ENCODE data around the gene CCDC88A. TPM values are rescaled to one million over a fixed set of nuclear protein-coding genes. Genes with fewer than 3 reads are reported as not detected.

CCDC88A gene
- total and polyA plus RNA-seq, 7 donors, result 5.4 to 72.8 (median 33.8) TPM

GRCh38 chr2:55345064-55345463 is 74.6 kb downstream of the CCDC88A start:
- WGBS, 2 donors, result 95 to 96% methylated on average over 4 of the region's 4 CpGs
- no peaks in the 10 kb centered on the region for H3K27me3 ChIP-seq
- TF ChIP-seq POLR2AphosphoS5 (IDR thresholded peaks at IDR 0.05), result no peak
- TF ChIP-seq EP300 (IDR thresholded peaks at IDR 0.05), result no peak
- no peak for TF ChIP-seq CTCF (IDR thresholded peaks at IDR 0.05)
- TF ChIP-seq POLR2A (IDR thresholded peaks at IDR 0.05), result no peak
- H3K9me3 ChIP-seq, result no peaks in the 10 kb centered on the region
- H3K36me3 ChIP-seq, result peaks cover 0 to 46% (median 3%) of the 10 kb centered on the region in 4 donors
- no peak overlapping the region for H3K27ac ChIP-seq
- no peak for DNase-seq
- H3K4me1 ChIP-seq, result no peaks in the 10 kb centered on the region
- intact Hi-C loops (cut with DNase I), result no loop called here
- no peak overlapping the region for H3K4me3 ChIP-seq

DNA sequence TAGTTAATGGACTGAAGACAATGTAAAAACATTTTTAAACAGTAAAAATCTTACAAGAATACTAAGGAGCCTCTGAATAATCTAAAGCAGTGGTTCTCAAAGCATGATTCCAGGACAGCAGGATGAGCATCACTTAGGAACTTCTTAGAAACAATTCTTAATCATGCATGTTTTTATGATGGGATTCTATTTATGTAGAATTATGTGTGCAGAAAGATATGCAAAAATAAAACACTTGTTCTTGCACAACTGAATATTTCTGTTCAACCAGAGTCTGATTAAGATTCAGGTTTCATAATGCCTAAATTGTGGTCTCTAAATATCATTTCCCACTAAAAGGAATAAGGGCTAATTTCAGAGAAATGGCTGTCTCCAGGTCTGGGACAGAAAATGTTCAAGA is 81.4 kb downstream of the CCDC88A start:
- Histone ChIP-seq H3K4me1 (no peaks in the 10 kb centered on the region), H3K4me3 (no peak overlapping the region), H3K27me3 (no peaks in the 10 kb centered on the region), H3K27ac (no peak overlapping the region), H3K36me3 (peaks cover 0 to 31% (median 0%) of the 10 kb centered on the region in 4 donors), H3K9me3 (no peaks in the 10 kb centered on the region)
- intact Hi-C loops (cut with DNase I), result no loop called here
- no peak for DNase-seq
- TF ChIP-seq POLR2AphosphoS5 (IDR thresholded peaks at IDR 0.05) (no peak), CTCF (IDR thresholded peaks at IDR 0.05) (no peak), EP300 (IDR thresholded peaks at IDR 0.05) (no peak), POLR2A (IDR thresholded peaks at IDR 0.05) (no peak)

GRCh38 chr2:55334728-55335127 is 84.9 kb downstream of the CCDC88A start:
- TF ChIP-seq CTCF (IDR thresholded peaks at IDR 0.05) (no peak), POLR2AphosphoS5 (IDR thresholded peaks at IDR 0.05) (no peak), EP300 (IDR thresholded peaks at IDR 0.05) (no peak), POLR2A (IDR thresholded peaks at IDR 0.05) (no peak)
- Histone ChIP-seq H3K27ac (no peak overlapping the region), H3K27me3 (no peaks in the 10 kb centered on the region), H3K4me1 (peaks cover 0 to 2% (median 0%) of the 10 kb centered on the region in 4 donors), H3K4me3 (no peak overlapping the region), H3K36me3 (peaks cover 0 to 39% (median 0%) of the 10 kb centered on the region in 4 donors), H3K9me3 (no peaks in the 10 kb centered on the region)
- intact Hi-C loops (cut with DNase I), result no loop called here
- no peak for DNase-seq
- 94% methylated on average over 2 of the region's 2 CpGs for WGBS, 2 donors

DNA sequence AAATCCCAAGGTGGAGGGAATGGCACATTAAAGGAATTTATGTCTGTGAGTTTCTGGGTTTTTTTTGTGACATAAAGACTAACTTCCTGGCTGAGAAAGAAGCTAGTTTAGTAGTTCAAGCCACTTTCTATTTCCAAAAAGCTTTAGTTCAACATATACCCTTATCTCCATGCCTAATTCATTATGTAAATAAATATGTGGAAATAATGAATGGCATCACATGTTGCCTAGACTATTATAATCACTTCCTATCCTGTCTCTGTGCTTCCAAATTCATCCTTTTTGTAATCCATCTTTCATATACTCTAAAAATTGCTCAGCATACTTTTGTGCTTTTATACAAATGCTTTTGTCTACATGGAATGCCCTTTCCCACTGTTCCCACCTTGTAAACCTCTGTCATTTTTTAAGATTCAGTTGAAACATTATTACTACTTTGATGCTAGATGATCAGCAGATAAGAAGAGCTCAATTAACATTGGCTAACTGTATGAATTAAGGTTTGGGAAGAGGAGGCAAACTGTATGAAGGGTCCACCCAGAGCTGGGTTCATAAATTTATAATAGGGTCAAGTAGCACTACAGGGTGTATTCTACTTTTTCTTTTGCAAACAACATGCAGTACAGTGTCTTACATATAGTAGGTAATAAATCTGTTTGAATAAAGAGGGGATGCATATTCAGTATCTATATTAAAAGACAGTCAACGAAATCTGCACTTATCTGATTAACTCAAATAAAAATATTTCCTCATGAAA is 88.9 kb downstream of the CCDC88A start:
- H3K27me3 ChIP-seq, result no peaks in the 10 kb centered on the region
- no peak overlapping the region for H3K4me3 ChIP-seq
- peaks cover 0 to 2% (median 0%) of the 10 kb centered on the region in 4 donors for H3K4me1 ChIP-seq
- DNase-seq, result no peak
- TF ChIP-seq POLR2A (IDR thresholded peaks at IDR 0.05), result no peak
- 88 to 93% methylated on average over 1 of the region's 1 CpG for WGBS, 2 donors
- no peak overlapping the region for H3K27ac ChIP-seq
- H3K36me3 ChIP-seq, result peaks cover 0 to 47% (median 12%) of the 10 kb centered on the region in 4 donors
- H3K9me3 ChIP-seq, result no peaks in the 10 kb centered on the region
- intact Hi-C loops (cut with DNase I), result no loop called here

DNA sequence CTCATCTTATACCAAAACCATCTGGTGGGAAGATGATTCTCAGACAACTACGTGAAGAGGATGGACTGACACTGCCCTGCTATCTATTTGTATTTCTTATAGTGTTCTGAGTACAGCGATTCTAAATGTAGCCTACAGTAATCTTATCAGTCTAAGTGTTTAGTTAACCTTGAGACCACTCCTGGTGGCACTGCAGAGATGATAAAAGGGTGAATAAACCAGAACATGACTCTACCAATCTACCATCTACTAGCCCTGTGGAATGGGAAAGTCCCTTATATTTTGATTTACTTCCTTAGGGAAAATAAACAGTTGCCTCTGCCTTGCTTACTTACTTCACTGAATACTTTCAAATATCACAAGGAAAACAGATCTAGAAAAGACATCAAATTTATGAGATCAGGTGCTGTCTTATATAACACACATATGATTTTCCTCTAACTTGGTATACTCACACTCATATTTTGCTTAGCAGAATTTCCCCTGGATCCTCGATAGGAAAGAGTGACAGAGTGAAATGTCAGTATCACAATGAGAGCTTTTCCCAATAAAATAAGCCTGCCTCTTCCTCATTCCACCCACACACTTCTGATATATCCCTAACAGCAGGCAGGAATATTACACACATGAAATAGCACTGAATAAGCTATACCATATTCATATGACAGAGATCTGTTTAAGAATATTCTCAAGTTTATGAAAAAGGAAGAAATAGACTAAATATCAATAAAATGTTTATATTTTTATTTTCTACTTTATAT is 92.0 kb downstream of the CCDC88A start:
- TF ChIP-seq POLR2A (IDR thresholded peaks at IDR 0.05), result no peak
- no peak for TF ChIP-seq CTCF (IDR thresholded peaks at IDR 0.05)
- TF ChIP-seq POLR2AphosphoS5 (IDR thresholded peaks at IDR 0.05), result no peak
- no peak for TF ChIP-seq EP300 (IDR thresholded peaks at IDR 0.05)
- H3K9me3 ChIP-seq, result no peaks in the 10 kb centered on the region
- DNase-seq, result no peak
- peaks cover 0 to 37% (median 12%) of the 10 kb centered on the region in 4 donors for H3K36me3 ChIP-seq
- intact Hi-C loops (cut with DNase I), result no loop called here
- WGBS, 2 donors, result 38 to 73% methylated on average over 3 of the region's 3 CpGs
- no peak overlapping the region for H3K4me3 ChIP-seq
- H3K4me1 ChIP-seq, result peaks cover 0 to 2% (median 0%) of the 10 kb centered on the region in 4 donors
- no peaks in the 10 kb centered on the region for H3K27me3 ChIP-seq
- no peak overlapping the region for H3K27ac ChIP-seq
